ENCODE results near the gene MYL4. TPM values are rescaled to one million over a fixed set of nuclear protein-coding genes. Genes with fewer than 3 reads are reported as not detected.

MYL4 gene
- total RNA-seq, 1 experiment from 2014 or later = 0.66 TPM

DNA sequence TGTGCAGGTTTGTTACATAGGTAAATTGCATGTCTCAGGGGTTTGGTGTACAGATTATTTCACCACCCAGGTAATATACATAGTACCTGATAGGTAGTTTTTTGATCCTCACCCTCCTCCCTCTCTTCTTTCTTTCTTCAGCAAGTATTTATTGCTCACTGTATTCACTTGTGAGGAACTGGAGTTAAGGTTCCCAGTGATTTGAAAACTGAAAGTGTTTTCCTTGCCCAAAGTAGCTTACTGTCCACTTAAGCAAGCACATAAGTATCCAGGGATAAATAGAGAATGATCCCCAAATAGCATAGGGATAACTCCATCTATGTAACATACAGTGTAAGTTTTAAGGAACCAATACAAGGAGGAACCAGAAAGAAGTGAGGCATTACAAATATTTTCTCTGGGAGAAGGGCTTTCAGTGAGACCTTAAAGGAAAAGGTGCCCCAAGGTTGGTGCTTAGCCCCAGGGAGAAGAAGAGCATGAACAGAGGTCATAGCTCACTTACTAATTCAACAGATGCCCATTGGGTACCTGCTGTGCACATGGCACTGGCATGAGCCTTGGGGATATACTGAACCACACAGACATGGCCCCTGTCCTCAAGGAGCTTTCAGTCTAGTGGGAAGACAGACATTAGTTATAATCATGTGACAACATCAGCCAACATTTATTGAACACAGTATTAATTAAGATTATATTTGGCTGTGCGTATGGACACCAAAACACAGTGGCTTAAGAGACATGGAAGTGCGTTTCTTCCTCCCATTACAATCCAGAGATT lies 17.0 kb downstream of the MYL4 start:
- Histone ChIP-seq H2BK120ac (ENCODE audit: low read depth, low read length, poor library complexity, severe bottlenecking) (no peak overlapping the region), H3K56ac (ENCODE audit: insufficient read length, low read depth, low read length) (no peak overlapping the region), H2AK5ac (ENCODE audit: insufficient read length, low read length) (no peak overlapping the region), H3K14ac (ENCODE audit: insufficient read depth, low read length) (no peak overlapping the region), H3K27ac (ENCODE audit: insufficient read length, low read depth, low read length) (no peak overlapping the region), H3K4me1 (ENCODE audit: insufficient read depth, low read length) (no peaks in the 10 kb centered on the region; the same call in 1 of the 2 replicates), H4K8ac (replicated peaks; ENCODE audit: insufficient read length, low read depth, low read length) (no peak overlapping the region), H2BK20ac (ENCODE audit: low read depth, low read length, poor library complexity, severe bottlenecking) (no peak overlapping the region), H4K91ac (ENCODE audit: insufficient read length, low read depth, low read length) (no peak overlapping the region), H3K79me1 (ENCODE audit: insufficient read depth, low read depth, low read length, poor library complexity, severe bottlenecking) (no peaks in the 10 kb centered on the region), H3K23ac (ENCODE audit: insufficient read length, low read depth, low read length) (no peak overlapping the region), H3K23me2 (ENCODE audit: insufficient read length, low read depth, low read length, poor library complexity, severe bottlenecking) (no peaks in the 10 kb centered on the region), H2BK15ac (ENCODE audit: low read depth, low read length) (no peak overlapping the region), H3K27me3 (ENCODE audit: insufficient read depth, low read length) (no peaks in the 10 kb centered on the region), H4K20me1 (ENCODE audit: control insufficient read depth, insufficient read depth, insufficient read length) (no peaks in the 10 kb centered on the region), H3K4me2 (ENCODE audit: insufficient read depth, insufficient read length, low read length) (no peak overlapping the region), H4K5ac (ENCODE audit: insufficient read length, low read depth, low read length) (no peak overlapping the region), H2BK12ac (ENCODE audit: insufficient read length, low read depth, low read length) (no peak overlapping the region), H3T11ph (ENCODE audit: low read length) (no peak overlapping the region), H2BK5ac (ENCODE audit: insufficient read length, low read length) (no peak overlapping the region), H3K9ac (ENCODE audit: extremely low read depth, insufficient read length, low read length) (no peak overlapping the region), H3K4ac (ENCODE audit: low read depth, low read length) (no peak overlapping the region), H3K18ac (ENCODE audit: insufficient read length, low read depth, low read length) (no peak overlapping the region), H2AFZ (ENCODE audit: low read length) (no peak overlapping the region), H3K9me3 (ENCODE audit: control insufficient read depth, low read depth, low read length) (no peaks in the 10 kb centered on the region), H3K79me2 (ENCODE audit: insufficient read depth, low read length) (no peaks in the 10 kb centered on the region)
- H3K36me3 Mint-ChIP-seq (ENCODE audit: insufficient read depth in 1 of 3, low read depth in 3 of 3) = peaks cover 0 to 13% (median 9%) of the 10 kb centered on the region in 3 experiments; a peak in 4 of 7 replicates
- peaks cover 40% of the 10 kb centered on the region for H3K27me3 Mint-ChIP-seq (ENCODE audit: low read depth)
- no peak overlapping the region for H3K4me3 Mint-ChIP-seq
- H3K27ac Mint-ChIP-seq = no peak overlapping the region
- H3K4me1 Mint-ChIP-seq = peaks cover 21 to 24% of the 10 kb centered on the region in 2 experiments
- WGBS (ENCODE audit: extremely low coverage, insufficient read length, low lambda C conversion rate) = no CpG with 5 or more reads among the region's 2 CpGs
- TF ChIP-seq CTCF (conservative IDR thresholded peaks at IDR 0.05) = no peak
- DNase-seq = no peak
- H3K9me3 Mint-ChIP-seq = peaks cover 13 to 22% of the 10 kb centered on the region in 2 experiments
